SU-DHL-6 (cell line): ENCODE results near the gene SERPINA6.

ENCODE experiments used
- H2AFZ ChIP-seq: fragments of 200-600 bp; sonication (generic); 2 replicates; pipeline ENCODE4 v1.6.1; 2014; ENCODE audit warnings: low read depth, mild to moderate bottlenecking, moderate library complexity, mixed read lengths, antibody characterized with exemption, low read length; ENCODE audit not compliant: severe bottlenecking
- H3F3A ChIP-seq: fragments of 200-600 bp; shearing (Covaris generic); 2 replicates; pipeline ENCODE4 v1.6.0; 2016; ENCODE audit warnings: antibody characterized with exemption, mild to moderate bottlenecking; ENCODE audit not compliant: insufficient read depth
- H3K27ac ChIP-seq: fragments of 200-600 bp; sonication (generic); 2 replicates; pipeline ENCODE4 v1.5.1; 2016; ENCODE audit warnings: low read depth, mild to moderate bottlenecking, low read length, moderate library complexity, mixed read lengths
- H3K27me3 ChIP-seq: fragments of 200-600 bp; sonication (generic), shearing (Covaris generic); 2 replicates; pipeline ENCODE4 v1.6.0; 2014; ENCODE audit warnings: mild to moderate bottlenecking, low read length
- H3K36me3 ChIP-seq: fragments of 200-600 bp; sonication (generic); 2 replicates; pipeline ENCODE4 v1.6.1; 2014; ENCODE audit warnings: mild to moderate bottlenecking, low read length, mixed read lengths
- H3K4me2 ChIP-seq: fragments of 300-600, 200-600 bp; shearing (Covaris generic), sonication (generic); 2 replicates; pipeline ENCODE4 v1.6.0; 2014; ENCODE audit warnings: low read length, low read depth, mild to moderate bottlenecking; ENCODE audit not compliant: poor library complexity, severe bottlenecking
- H3K4me3 ChIP-seq: fragments of 200-600 bp; sonication (generic); 2 replicates; pipeline ENCODE4 v1.5.1; 2014; ENCODE audit warnings: antibody characterized with exemption, low read length, mild to moderate bottlenecking, mixed read lengths; ENCODE audit not compliant: insufficient read depth, poor library complexity, severe bottlenecking
- H3K79me2 ChIP-seq: fragments of 200-600 bp; sonication (generic); 2 replicates; pipeline ENCODE4 v1.6.1; 2014; ENCODE audit warnings: mild to moderate bottlenecking, low read length, moderate library complexity; ENCODE audit not compliant: insufficient read depth
- H3K9ac ChIP-seq: fragments of 200-600 bp; sonication (generic); 2 replicates; pipeline ENCODE4 v1.7.0; 2014; ENCODE audit warnings: mild to moderate bottlenecking, low read length
- H3K9me2 ChIP-seq: fragments of 200-600 bp; sonication (generic); replicated peaks from 2 replicates; pipeline ENCODE4 v1.6.1; 2014; ENCODE audit warnings: low read length; ENCODE audit not compliant: insufficient read depth
- H3K9me3 ChIP-seq: fragments of 200-600 bp; sonication (generic); 2 replicates; pipeline ENCODE4 v1.6.1; 2014; ENCODE audit warnings: low read length, mixed read lengths; ENCODE audit not compliant: insufficient read depth
- H4K20me1 ChIP-seq: fragments of 200-600 bp; sonication (generic); 2 replicates; pipeline ENCODE4 v1.6.1; 2014; ENCODE audit warnings: low read depth, mild to moderate bottlenecking, antibody characterized with exemption, low read length, moderate library complexity, mixed read lengths
- CTCF ChIP-seq: fragments of 200-600 bp; sonication (generic); IDR thresholded peaks from one replicate; pipeline ENCODE4 v1.5.1; 2017; ENCODE audit warnings: antibody characterized with exemption, mild to moderate bottlenecking, low read length, moderate library complexity; ENCODE audit not compliant: insufficient read depth, poor library complexity, severe bottlenecking
- EZH2phosphoT487 ChIP-seq: fragments of 200-600 bp; sonication (generic), shearing (Covaris generic); conservative IDR thresholded peaks from 2 replicates; pipeline ENCODE4 v1.6.1; 2018; ENCODE audit warnings: mild to moderate bottlenecking, antibody characterized with exemption, low read length, moderate library complexity, mixed read lengths

The SERPINA6 gene

GRCh38 chr14:94291906-94292525 is 31.1 kb downstream of the SERPINA6 start:
- H2AFZ ChIP-seq = no peak overlapping the region
- no peak overlapping the region for H3K4me2 ChIP-seq
- H3K36me3 ChIP-seq = no peaks in the 10 kb centered on the region
- H3K9me2 ChIP-seq = no peaks in the 10 kb centered on the region
- no peak overlapping the region for H3K27ac ChIP-seq
- TF ChIP-seq EZH2phosphoT487 = no peak
- no peak for TF ChIP-seq CTCF
- H3K9me3 ChIP-seq = no peaks in the 10 kb centered on the region
- H3F3A ChIP-seq = no peaks in the 10 kb centered on the region
- no peak overlapping the region for H3K9ac ChIP-seq
- H3K79me2 ChIP-seq = no peaks in the 10 kb centered on the region
- no peaks in the 10 kb centered on the region for H3K27me3 ChIP-seq
- H4K20me1 ChIP-seq = no peaks in the 10 kb centered on the region
- H3K4me3 ChIP-seq = no peak overlapping the region

DNA sequence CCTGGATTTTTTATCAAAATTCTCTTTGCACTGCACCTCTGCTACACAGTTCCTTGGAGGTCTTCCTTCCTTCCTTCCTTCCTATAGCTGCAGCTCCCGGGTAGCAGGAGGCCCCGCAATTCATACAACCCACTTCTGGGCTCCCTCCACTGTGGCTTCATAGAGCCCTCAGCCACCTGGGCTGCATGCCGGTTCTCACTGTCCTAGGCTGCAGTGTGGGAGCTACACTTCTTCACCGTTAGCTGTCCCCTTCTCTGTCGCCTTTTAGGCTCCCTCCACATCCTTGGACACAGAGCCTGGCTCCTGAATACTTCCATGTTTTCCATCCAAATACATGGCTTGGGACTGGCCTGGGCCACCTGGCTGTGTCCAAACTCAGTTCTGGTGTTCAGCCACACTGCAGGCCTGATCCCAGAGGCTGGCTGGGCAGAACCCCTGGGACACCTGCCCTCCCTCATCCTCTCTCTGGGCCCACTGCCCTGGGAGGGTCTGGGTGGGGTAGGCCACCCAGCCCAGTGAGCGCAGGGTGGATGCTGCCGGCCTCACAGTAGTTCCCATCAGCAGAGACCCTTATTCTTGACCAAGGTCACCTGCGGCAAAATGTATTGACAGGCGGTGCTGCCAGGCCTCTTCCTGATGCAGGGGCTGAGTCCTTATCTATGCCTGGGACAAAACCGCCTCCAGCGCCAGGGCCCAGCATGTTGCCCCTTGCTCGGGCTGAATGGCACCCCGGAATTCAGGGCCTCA is 31.8 kb downstream of the SERPINA6 start:
- no peaks in the 10 kb centered on the region for H4K20me1 ChIP-seq
- H3K9me3 ChIP-seq = no peaks in the 10 kb centered on the region
- no peak overlapping the region for H3K27ac ChIP-seq
- H3K27me3 ChIP-seq = no peaks in the 10 kb centered on the region
- no peak overlapping the region for H3K4me3 ChIP-seq
- H3K79me2 ChIP-seq = no peaks in the 10 kb centered on the region
- no peak for TF ChIP-seq EZH2phosphoT487
- TF ChIP-seq CTCF = no peak
- no peaks in the 10 kb centered on the region for H3K9me2 ChIP-seq
- H3F3A ChIP-seq = no peaks in the 10 kb centered on the region
- H3K9ac ChIP-seq = no peak overlapping the region
- H3K36me3 ChIP-seq = no peaks in the 10 kb centered on the region
- no peak overlapping the region for H2AFZ ChIP-seq
- no peak overlapping the region for H3K4me2 ChIP-seq

DNA sequence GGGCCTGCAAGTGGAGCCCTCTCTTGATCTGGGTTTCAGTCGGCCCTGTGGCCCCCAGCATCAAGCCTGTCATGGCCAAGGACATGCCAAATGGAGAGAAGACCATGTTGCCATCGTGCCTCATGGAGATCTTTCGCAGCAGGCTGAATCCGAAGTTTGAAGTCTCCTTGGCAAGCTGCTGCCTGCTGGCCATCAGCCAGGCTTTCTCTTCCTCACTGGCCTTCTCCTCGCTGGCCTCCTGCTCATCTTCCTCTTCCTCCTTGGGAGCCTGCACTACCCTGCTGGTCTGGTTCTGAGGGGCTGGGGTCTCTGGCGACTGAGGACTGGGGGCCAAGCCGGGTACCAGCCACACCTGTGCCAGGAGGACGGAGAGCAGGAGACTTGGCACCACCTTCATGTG is 32.9 kb downstream of the SERPINA6 start:
- H3K36me3 ChIP-seq = no peaks in the 10 kb centered on the region
- no peak overlapping the region for H3K27ac ChIP-seq
- no peak overlapping the region for H3K9ac ChIP-seq
- H3K9me2 ChIP-seq = no peaks in the 10 kb centered on the region
- no peaks in the 10 kb centered on the region for H3K9me3 ChIP-seq
- H4K20me1 ChIP-seq = no peaks in the 10 kb centered on the region
- no peak for TF ChIP-seq EZH2phosphoT487
- TF ChIP-seq CTCF = no peak
- H2AFZ ChIP-seq = no peak overlapping the region
- H3K79me2 ChIP-seq = no peaks in the 10 kb centered on the region
- H3K4me3 ChIP-seq = no peak overlapping the region
- H3F3A ChIP-seq = no peaks in the 10 kb centered on the region
- H3K4me2 ChIP-seq = no peak overlapping the region
- H3K27me3 ChIP-seq = no peaks in the 10 kb centered on the region
